Endodermal cell (in vitro differentiated cells): Measurements from ENCODE around the gene OR1F1. TPM values are rescaled to one million over a fixed set of nuclear protein-coding genes. Genes with fewer than 3 reads are reported as not detected.

ENCODE experiments used
- DNase-seq: peaks from one replicate; pipeline ENCODE4 v3.0.0-alpha.2; 2017
- H3K27ac ChIP-seq: 2 replicates; pipeline ENCODE4 v1.5.1; 2013; ENCODE audit warnings: mild to moderate bottlenecking, low read depth, low read length, moderate library complexity
- H3K27me3 ChIP-seq: 2 replicates; pipeline ENCODE4 v1.6.1; 2013; ENCODE audit warnings: mild to moderate bottlenecking, low read length, moderate library complexity; ENCODE audit not compliant: insufficient read depth, control insufficient read depth, poor library complexity, severe bottlenecking
- H3K36me3 ChIP-seq: 2 replicates; pipeline ENCODE4 v1.7.0; 2013; ENCODE audit warnings: mild to moderate bottlenecking, low read length, moderate library complexity; ENCODE audit not compliant: control insufficient read depth, insufficient read depth
- H3K4me1 ChIP-seq: one replicate; pipeline ENCODE4 v1.7.0; 2013; ENCODE audit warnings: low read length; ENCODE audit not compliant: control insufficient read depth, insufficient read depth
- H3K4me3 ChIP-seq: 2 replicates; pipeline ENCODE4 v1.5.1; 2013; ENCODE audit warnings: mild to moderate bottlenecking, low read length, moderate library complexity
- H3K9ac ChIP-seq: 2 replicates; pipeline ENCODE4 v1.6.1; 2013; ENCODE audit warnings: mild to moderate bottlenecking, low read length, moderate library complexity; ENCODE audit not compliant: poor library complexity, severe bottlenecking; ENCODE audit errors: extremely low read depth
- H3K9me3 ChIP-seq: 2 replicates; pipeline ENCODE4 v1.6.1; 2013; ENCODE audit warnings: mild to moderate bottlenecking, low read length, moderate library complexity; ENCODE audit not compliant: control insufficient read depth
- H3K27ac Mint-ChIP-seq: 2 replicates; pipeline ENCODE4 v1.8.0; 2020; ENCODE audit warnings: mixed read lengths
- H3K27me3 Mint-ChIP-seq: 2 replicates; pipeline ENCODE4 v1.8.0; 2021; ENCODE audit warnings: mild to moderate bottlenecking, mixed read lengths; ENCODE audit not compliant: insufficient read depth
- H3K36me3 Mint-ChIP-seq: 2 replicates; pipeline ENCODE4 v1.8.0; 2020; ENCODE audit warnings: low read depth, mixed read lengths
- H3K4me1 Mint-ChIP-seq: 2 replicates; pipeline ENCODE4 v1.8.0; 2020; ENCODE audit warnings: mixed read lengths
- H3K4me3 Mint-ChIP-seq: 2 replicates; pipeline ENCODE4 v1.8.0; 2020; ENCODE audit warnings: mild to moderate bottlenecking, moderate library complexity, mixed read lengths
- H3K9me3 Mint-ChIP-seq: 2 replicates; pipeline ENCODE4 v1.8.0; 2020; ENCODE audit warnings: mild to moderate bottlenecking, mixed read lengths
- CTCF ChIP-seq: fragments of 200-600 bp; sonication (generic); conservative IDR thresholded peaks from 2 replicates; pipeline ENCODE4 v1.5.0; 2021; ENCODE audit warnings: antibody characterized with exemption, mild to moderate bottlenecking
- WGBS, 2 experiments: methylation state at CpG; one replicate each; pipeline versions ENCODE4 v1.1.5 to v1.1.7; 2013; ENCODE audit warnings: missing lambda C conversion rate in 2 of 2, mixed read lengths in 1 of 2; ENCODE audit not compliant: insufficient coverage in 1 of 2, insufficient read length in 1 of 2; 5-methylcytosine and 5-hydroxymethylcytosine counted together
- total RNA-seq, 2 donors: library from RNA; stranded (reverse); fragmentation: NEBNext Ultra II Directional in 1 of 2; extraction: Animal tissue kit (Norgen Biotek cat#: 25700) in 1 of 2; gene quantifications; 2 replicates in 1 of 2; 3 replicates in 1 of 2; pipeline ENCODE4 v1.2.1, GENCODE V29; 2021

OR1F1 gene
- total RNA-seq, 2 donors from 2014 or later, result 0.29 TPM; not detected in 1

DNA sequence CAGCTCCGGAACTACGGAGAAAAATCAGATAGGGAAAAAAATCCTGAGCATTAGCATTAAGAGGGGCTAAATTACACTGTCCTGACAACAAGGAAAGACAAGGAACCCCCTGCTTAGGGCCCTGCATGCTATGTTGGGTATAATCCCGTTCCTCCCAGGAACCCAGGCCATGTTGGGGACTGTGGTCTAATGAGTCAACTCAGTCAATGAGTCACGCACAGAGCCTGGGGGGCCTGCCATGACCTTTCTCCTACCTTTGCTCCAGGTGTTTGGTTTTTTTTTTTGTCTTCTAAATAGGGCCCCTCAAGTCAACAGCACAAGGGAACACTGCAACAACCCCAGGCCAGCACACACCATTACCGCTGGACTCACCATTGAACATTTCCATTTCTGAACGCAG lies 55.9 kb downstream of the OR1F1 start:
- Mint-ChIP-seq H3K9me3 (peaks cover 4% of the 10 kb centered on the region), H3K27me3 (peaks cover 38% of the 10 kb centered on the region), H3K27ac (no peak overlapping the region), H3K36me3 (no peaks in the 10 kb centered on the region), H3K4me3 (no peak overlapping the region), H3K4me1 (no peaks in the 10 kb centered on the region)
- Histone ChIP-seq H3K4me3 (no peak overlapping the region), H3K27ac (no peak overlapping the region), H3K4me1 (no peaks in the 10 kb centered on the region), H3K36me3 (no peaks in the 10 kb centered on the region), H3K9ac (no peak overlapping the region), H3K27me3 (peaks cover 8% of the 10 kb centered on the region), H3K9me3 (no peaks in the 10 kb centered on the region)
- DNase-seq, result no peak
- no peak for TF ChIP-seq CTCF
- WGBS, 2 experiments, result 84 to 87% methylated on average over 5 to 6 of the region's 6 CpGs

DNA sequence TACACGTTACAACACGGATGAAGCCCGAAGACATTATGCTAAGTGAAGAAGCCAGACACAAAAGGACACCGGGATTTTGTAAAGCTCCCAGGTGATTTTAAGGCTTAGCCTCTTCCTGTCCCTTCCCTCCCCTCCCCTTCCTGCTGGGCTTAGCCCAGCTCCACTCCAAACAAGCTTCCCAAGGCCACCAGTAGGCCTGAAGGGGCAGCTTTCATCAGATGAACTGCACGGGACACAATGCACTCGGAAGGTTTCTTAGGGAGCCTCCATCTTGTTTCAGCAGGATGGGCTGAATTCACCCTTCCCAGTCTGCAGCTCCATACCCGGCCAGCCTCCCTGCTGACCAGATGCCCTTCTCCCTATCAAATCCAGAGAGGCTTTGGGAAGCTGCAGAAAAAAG lies 58.0 kb downstream of the OR1F1 start:
- no peak overlapping the region for H3K9ac ChIP-seq
- Mint-ChIP-seq H3K27ac (no peak overlapping the region), H3K9me3 (peaks cover 3% of the 10 kb centered on the region), H3K27me3 (peaks cover 37% of the 10 kb centered on the region), H3K4me3 (no peak overlapping the region), H3K36me3 (no peaks in the 10 kb centered on the region), H3K4me1 (no peaks in the 10 kb centered on the region)
- H3K4me1 ChIP-seq, result no peaks in the 10 kb centered on the region
- no peak overlapping the region for H3K4me3 ChIP-seq
- H3K27ac ChIP-seq, result no peak overlapping the region
- no peak for TF ChIP-seq CTCF
- H3K36me3 ChIP-seq, result no peaks in the 10 kb centered on the region
- peaks cover 16% of the 10 kb centered on the region for H3K27me3 ChIP-seq
- H3K9me3 ChIP-seq, result no peaks in the 10 kb centered on the region
- WGBS, 2 experiments, result 78 to 85% methylated on average over 7 of the region's 7 CpGs
- DNase-seq, result no peak

- TF ChIP-seq CTCF, result no peak
- 88 to 93% methylated on average over 7 to 10 of the region's 10 CpGs for WGBS, 2 experiments
- H3K9me3 ChIP-seq, result no peaks in the 10 kb centered on the region
- H3K4me1 ChIP-seq, result no peaks in the 10 kb centered on the region
- no peak overlapping the region for H3K4me3 ChIP-seq
- DNase-seq, result no peak
- H3K27me3 ChIP-seq, result peaks cover 11% of the 10 kb centered on the region
- H3K9ac ChIP-seq, result no peak overlapping the region
- no peaks in the 10 kb centered on the region for H3K36me3 ChIP-seq
- Mint-ChIP-seq H3K36me3 (no peaks in the 10 kb centered on the region), H3K9me3 (peaks cover 9% of the 10 kb centered on the region), H3K4me3 (no peak overlapping the region), H3K27me3 (peaks cover 35% of the 10 kb centered on the region), H3K4me1 (no peaks in the 10 kb centered on the region), H3K27ac (no peak overlapping the region)
- H3K27ac ChIP-seq, result no peak overlapping the region
Measured at GRCh38 chr16:3246876-3247275, 58.9 kb downstream of the OR1F1 start.
